Progenitor cell of endocrine pancreas (in vitro differentiated cells): Measurements from ENCODE around the gene GNB1L. TPM values are rescaled to one million over a fixed set of nuclear protein-coding genes. Genes with fewer than 3 reads are reported as not detected.

Experiments
- DNase-seq: peaks from one replicate; pipeline ENCODE4 v3.0.0; 2021; ENCODE audit warnings: low spot score; ENCODE audit not compliant: unreplicated experiment
- H3K27ac Mint-ChIP-seq: 2 replicates; pipeline ENCODE4 v1.8.0; 2021; ENCODE audit warnings: mild to moderate bottlenecking, moderate library complexity, mixed read lengths
- H3K27me3 Mint-ChIP-seq: 2 replicates; pipeline ENCODE4 v1.8.0; 2021; ENCODE audit warnings: mixed read lengths
- H3K36me3 Mint-ChIP-seq: 2 replicates; pipeline ENCODE4 v1.8.0; 2022; ENCODE audit warnings: mixed read lengths; ENCODE audit not compliant: insufficient read depth
- H3K4me1 Mint-ChIP-seq: 2 replicates; pipeline ENCODE4 v1.8.0; 2021; ENCODE audit warnings: low read depth, mixed read lengths
- H3K4me3 Mint-ChIP-seq: 2 replicates; pipeline ENCODE4 v1.8.0; 2021; ENCODE audit warnings: low read depth, mild to moderate bottlenecking, moderate library complexity, mixed read lengths
- H3K9me3 Mint-ChIP-seq: 2 replicates; pipeline ENCODE4 v1.8.0; 2021; ENCODE audit warnings: low read depth, mixed read lengths
- CTCF ChIP-seq: fragments of 200-600 bp; sonication (generic); IDR thresholded peaks from one replicate; pipeline ENCODE4 v1.5.0; 2021; ENCODE audit warnings: antibody characterized with exemption, mild to moderate bottlenecking; ENCODE audit not compliant: unreplicated experiment
- total RNA-seq: library from RNA; stranded (reverse); gene quantifications from 2 replicates; pipeline ENCODE4 v1.2.1, GENCODE V29; 2021

The GNB1L gene
- total RNA-seq, 1 donor from 2014 or later, result 9.9 TPM

GRCh38 chr22:19776433-19777031, 78.1 kb downstream of the GNB1L start:
- H3K9me3 Mint-ChIP-seq, result no peaks in the 10 kb centered on the region
- no peak for TF ChIP-seq CTCF
- H3K4me1 Mint-ChIP-seq, result peaks cover 6% of the 10 kb centered on the region
- peaks cover 47% of the 10 kb centered on the region for H3K27me3 Mint-ChIP-seq
- no peak overlapping the region for H3K4me3 Mint-ChIP-seq
- H3K36me3 Mint-ChIP-seq, result no peaks in the 10 kb centered on the region
- no peak for DNase-seq
- no peak overlapping the region for H3K27ac Mint-ChIP-seq

- no peaks in the 10 kb centered on the region for H3K36me3 Mint-ChIP-seq
- H3K4me1 Mint-ChIP-seq, result peaks cover 6% of the 10 kb centered on the region
- peaks cover 54% of the 10 kb centered on the region for H3K27me3 Mint-ChIP-seq
- no peak for TF ChIP-seq CTCF
- no peak overlapping the region for H3K4me3 Mint-ChIP-seq
- no peaks in the 10 kb centered on the region for H3K9me3 Mint-ChIP-seq
- DNase-seq, result no peak
- no peak overlapping the region for H3K27ac Mint-ChIP-seq
These were observed 79.0 kb downstream of the GNB1L start for GRCh38 chr22:19775496-19776325.

- Mint-ChIP-seq H3K27me3 (peaks cover 55% of the 10 kb centered on the region), H3K27ac (no peak overlapping the region), H3K4me3 (no peak overlapping the region), H3K36me3 (no peaks in the 10 kb centered on the region), H3K9me3 (no peaks in the 10 kb centered on the region), H3K4me1 (peaks cover 6% of the 10 kb centered on the region)
- TF ChIP-seq CTCF, result no peak
- DNase-seq, result no peak
These were observed 80.0 kb downstream of the GNB1L start for GRCh38 chr22:19774628-19775027.

- H3K36me3 Mint-ChIP-seq, result no peaks in the 10 kb centered on the region
- H3K4me1 Mint-ChIP-seq, result peaks cover 6% of the 10 kb centered on the region
- H3K27ac Mint-ChIP-seq, result no peak overlapping the region
- H3K9me3 Mint-ChIP-seq, result no peaks in the 10 kb centered on the region
- no peak for TF ChIP-seq CTCF
- H3K4me3 Mint-ChIP-seq, result no peak overlapping the region
- peaks cover 56% of the 10 kb centered on the region for H3K27me3 Mint-ChIP-seq
- no peak for DNase-seq
These were observed 81.1 kb downstream of the GNB1L start for GRCh38 chr22:19773470-19774040.

- Mint-ChIP-seq H3K36me3 (no peaks in the 10 kb centered on the region), H3K4me3 (no peak overlapping the region), H3K27me3 (peaks cover 63% of the 10 kb centered on the region), H3K27ac (no peak overlapping the region), H3K9me3 (no peaks in the 10 kb centered on the region), H3K4me1 (peaks cover 6% of the 10 kb centered on the region)
- TF ChIP-seq CTCF, result no peak
- no peak for DNase-seq
These were observed 81.8 kb downstream of the GNB1L start for GRCh38 chr22:19772673-19773469.
